ENCODE results near the gene ABL2.
A peak's percentile ranks its signal among the peaks of the same experiment; 100 is the strongest.

- TF ChIP-seq CTCF (IDR thresholded peaks at IDR 0.05; ENCODE audit: low read depth, low read length, poor library complexity, severe bottlenecking) (peak; percentile 45), EZH2phosphoT487 (IDR thresholded peaks at IDR 0.05; ENCODE audit: borderline replicate concordance, low read length) (no peak)
Observed at GRCh38 chr1:179105393-179105792, 124.1 kb downstream of the ABL2 start.
